ENCODE results near the gene KCNN3.
A peak's percentile ranks its signal among the peaks of the same experiment; 100 is the strongest.

The KCNN3 gene

GRCh38 chr1:154865442-154866256, 4.4 kb downstream of the KCNN3 start:
- DNase-seq (ENCODE audit: low read depth in 2 of 2) = no peak
- TF ChIP-seq, protein P1, sequence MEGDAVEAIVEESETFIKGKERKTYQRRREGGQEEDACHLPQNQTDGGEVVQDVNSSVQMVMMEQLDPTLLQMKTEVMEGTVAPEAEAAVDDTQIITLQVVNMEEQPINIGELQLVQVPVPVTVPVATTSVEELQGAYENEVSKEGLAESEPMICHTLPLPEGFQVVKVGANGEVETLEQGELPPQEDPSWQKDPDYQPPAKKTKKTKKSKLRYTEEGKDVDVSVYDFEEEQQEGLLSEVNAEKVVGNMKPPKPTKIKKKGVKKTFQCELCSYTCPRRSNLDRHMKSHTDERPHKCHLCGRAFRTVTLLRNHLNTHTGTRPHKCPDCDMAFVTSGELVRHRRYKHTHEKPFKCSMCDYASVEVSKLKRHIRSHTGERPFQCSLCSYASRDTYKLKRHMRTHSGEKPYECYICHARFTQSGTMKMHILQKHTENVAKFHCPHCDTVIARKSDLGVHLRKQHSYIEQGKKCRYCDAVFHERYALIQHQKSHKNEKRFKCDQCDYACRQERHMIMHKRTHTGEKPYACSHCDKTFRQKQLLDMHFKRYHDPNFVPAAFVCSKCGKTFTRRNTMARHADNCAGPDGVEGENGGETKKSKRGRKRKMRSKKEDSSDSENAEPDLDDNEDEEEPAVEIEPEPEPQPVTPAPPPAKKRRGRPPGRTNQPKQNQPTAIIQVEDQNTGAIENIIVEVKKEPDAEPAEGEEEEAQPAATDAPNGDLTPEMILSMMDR (IDR thresholded peaks at IDR 0.05; ENCODE audit: low read depth, low read length) = no peak
- H3K4me3 ChIP-seq (replicated peaks in 1 of 2; ENCODE audit: low read depth in 2 of 2, low read length in 2 of 2) = no peak overlapping the region

- TF ChIP-seq, protein P1 (IDR thresholded peaks at IDR 0.05; ENCODE audit: low read depth, low read length) = no peak
- no peak for DNase-seq (ENCODE audit: low read depth in 2 of 2)
- H3K4me3 ChIP-seq (replicated peaks in 1 of 2; ENCODE audit: low read depth in 2 of 2, low read length in 2 of 2) = no peak overlapping the region
These were observed 5.7 kb downstream of the KCNN3 start for GRCh38 chr1:154864189-154864975.

DNA sequence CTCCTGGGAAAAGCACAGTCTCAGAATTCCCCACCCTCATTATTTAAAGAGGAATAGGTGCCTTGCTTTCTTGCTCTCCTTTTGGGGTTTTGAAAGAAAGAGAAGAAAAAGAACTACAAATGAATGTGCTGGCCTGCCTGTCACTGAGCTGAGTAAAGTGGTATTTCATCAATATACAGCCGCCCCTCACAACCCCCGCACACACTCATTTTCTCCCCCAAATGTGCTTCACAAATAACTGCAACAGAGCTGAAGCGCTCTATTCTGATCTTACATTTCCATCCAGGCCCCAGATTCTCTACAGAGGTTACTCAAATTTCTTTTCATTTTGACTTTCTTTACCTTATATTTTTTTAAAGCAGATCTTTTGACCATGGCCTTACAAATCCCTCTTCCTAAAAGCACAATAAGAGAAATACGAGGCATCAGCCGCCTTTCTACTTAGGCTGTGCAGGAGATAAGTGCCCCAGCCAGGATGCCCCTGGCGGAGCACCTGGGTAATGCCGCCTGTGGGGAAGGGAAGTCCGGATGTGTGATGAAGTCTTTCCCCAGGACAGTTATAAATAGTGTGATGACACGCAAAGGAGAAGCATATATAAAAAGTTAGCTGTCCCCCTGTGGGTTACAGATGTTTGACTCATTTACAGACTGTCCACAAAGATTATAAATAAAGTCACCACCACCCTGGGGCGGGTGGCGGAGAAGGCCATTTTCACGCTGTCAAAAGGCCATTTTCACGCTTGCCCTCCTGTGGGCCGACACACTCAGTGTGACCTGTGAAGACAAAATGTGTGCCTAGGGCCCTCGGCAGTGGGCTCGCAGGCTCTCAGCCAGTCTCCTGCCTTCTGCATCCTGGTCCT, 6.5 kb downstream of the KCNN3 start:
- peak; percentile 39 to 66 for DNase-seq (ENCODE audit: low read depth in 2 of 2)
- TF ChIP-seq, protein P1 (IDR thresholded peaks at IDR 0.05; ENCODE audit: low read depth, low read length) = peak; percentile 69

GRCh38 chr1:154862907-154863306, 7.2 kb downstream of the KCNN3 start:
- TF ChIP-seq, protein P1 (IDR thresholded peaks at IDR 0.05; ENCODE audit: low read depth, low read length) = no peak
- no peak overlapping the region for H3K4me3 ChIP-seq (replicated peaks in 1 of 2; ENCODE audit: low read depth in 2 of 2, low read length in 2 of 2)
- DNase-seq (ENCODE audit: low read depth in 2 of 2) = no peak

More for the DNA sequence above, 6.5 kb downstream of the KCNN3 start:
- H3K4me3 ChIP-seq (replicated peaks in 1 of 2; ENCODE audit: low read depth in 2 of 2, low read length in 2 of 2) = no peak overlapping the region

GRCh38 chr1:154861607-154862094, 8.4 kb downstream of the KCNN3 start:
- TF ChIP-seq, protein P1 (IDR thresholded peaks at IDR 0.05; ENCODE audit: low read depth, low read length) = no peak
- DNase-seq (ENCODE audit: low read depth in 2 of 2) = peak; percentile 19 to 44
- H3K4me3 ChIP-seq (replicated peaks in 1 of 2; ENCODE audit: low read depth in 2 of 2, low read length in 2 of 2) = no peak overlapping the region
